HG02970 (cell line): ENCODE data around the gene CHL1.

Source experiments
- ATAC-seq: cut with Tn5 transposase; IDR thresholded peaks from one replicate; pipeline ENCODE4 v1.9.1; 2021; ENCODE audit warnings: mild to moderate bottlenecking, moderate library complexity, moderate number of reproducible peaks; ENCODE audit not compliant: unreplicated experiment, low FRiP score

The CHL1 gene

GRCh38 chr3:217948-218347, 21.4 kb downstream of the CHL1 start:
- no peak for ATAC-seq

GRCh38 chr3:228442-229182, 32.0 kb downstream of the CHL1 start:
- no peak for ATAC-seq

GRCh38 chr3:229183-229661, 32.7 kb downstream of the CHL1 start:
- ATAC-seq: no peak

- no peak for ATAC-seq
Observed at GRCh38 chr3:236881-237280, 40.3 kb downstream of the CHL1 start.

GRCh38 chr3:242602-243355, 46.2 kb downstream of the CHL1 start:
- ATAC-seq: no peak

GRCh38 chr3:243356-243725, 46.8 kb downstream of the CHL1 start:
- ATAC-seq: no peak

GRCh38 chr3:244041-244440, 47.5 kb downstream of the CHL1 start:
- no peak for ATAC-seq

GRCh38 chr3:247916-248315, 51.4 kb downstream of the CHL1 start:
- ATAC-seq: no peak

- ATAC-seq: no peak
Observed at GRCh38 chr3:248864-249520, 52.4 kb downstream of the CHL1 start.

GRCh38 chr3:249587-250262, 53.2 kb downstream of the CHL1 start:
- ATAC-seq: no peak

- no peak for ATAC-seq
Observed at GRCh38 chr3:256501-256900, 59.9 kb downstream of the CHL1 start.

- no peak for ATAC-seq
Observed at GRCh38 chr3:257826-258225, 61.3 kb downstream of the CHL1 start.

- ATAC-seq: no peak
Observed at GRCh38 chr3:260898-261297, 64.3 kb downstream of the CHL1 start.

- ATAC-seq: no peak
Observed at GRCh38 chr3:263393-263792, 66.8 kb downstream of the CHL1 start.

GRCh38 chr3:264394-265156, 68.0 kb downstream of the CHL1 start:
- ATAC-seq: no peak

- ATAC-seq: no peak
Observed at GRCh38 chr3:267101-267500, 70.5 kb downstream of the CHL1 start.

GRCh38 chr3:270688-271087, 74.1 kb downstream of the CHL1 start:
- ATAC-seq: no peak

- no peak for ATAC-seq
Observed at GRCh38 chr3:274927-275326, 78.4 kb downstream of the CHL1 start.

- no peak for ATAC-seq
Observed at GRCh38 chr3:277873-278272, 81.3 kb downstream of the CHL1 start.
